Esophagus muscularis mucosa (tissue), 4 donors: ENCODE data around the gene SPACA7. TPM values are rescaled to one million over a fixed set of nuclear protein-coding genes. Genes with fewer than 3 reads are reported as not detected.

Source experiments
- DNase-seq: peaks from one replicate; pipeline ENCODE4 v3.0.0-alpha.2; 2017; ENCODE audit errors: extremely low spot score
- H3K27ac ChIP-seq, 4 donors: fragments of 200-600 bp; sonication (generic); replicated peaks in 1 of 4; 1 replicate in 3 of 4; 2 replicates in 1 of 4; pipeline ENCODE4 v1.5.1; 2016 to 2019; ENCODE audit warnings: mild to moderate bottlenecking in 1 of 4
- H3K27me3 ChIP-seq, 4 donors: fragments of 200-600 bp; sonication (generic); one replicate each; pipeline versions ENCODE4 v1.5.1 to v1.6.0; 2016 to 2019
- H3K36me3 ChIP-seq, 4 donors: fragments of 200-600 bp; sonication (generic); one replicate each; pipeline ENCODE4 v1.5.1; 2016 to 2019
- H3K4me1 ChIP-seq, 4 donors: fragments of 200-600 bp; sonication (generic); one replicate each; pipeline ENCODE4 v1.5.1; 2016 to 2019
- H3K4me3 ChIP-seq, 4 donors: fragments of 200-600 bp; sonication (generic); 1 replicate in 2 of 4; 2 replicates in 2 of 4; pipeline ENCODE4 v1.5.1; 2016 to 2019; ENCODE audit warnings: mild to moderate bottlenecking in 4 of 4, moderate library complexity in 1 of 4
- H3K9me3 ChIP-seq, 4 donors: fragments of 200-600 bp; sonication (generic); 1 replicate in 3 of 4; 2 replicates in 1 of 4; pipeline ENCODE4 v1.5.1; 2016 to 2019
- CTCF ChIP-seq, 3 experiments: fragments of 200-600 bp in 2 of 3; fragments of 450-650 bp in 1 of 3; sonication (generic) in 2 of 3; IDR thresholded peaks; one replicate each; pipeline ENCODE4 v1.5.1; 2017 to 2019; ENCODE audit warnings: antibody characterized with exemption in 3 of 3, mild to moderate bottlenecking in 2 of 3, moderate library complexity in 1 of 3
- EP300 ChIP-seq: sonication (generic); formaldehyde crosslinking; IDR thresholded peaks from one replicate; pipeline ENCODE4 v1.6.1; 2017; ENCODE audit warnings: antibody characterized with exemption
- POLR2A ChIP-seq: fragments of 450-650 bp; IDR thresholded peaks from one replicate; pipeline ENCODE4 v1.6.1; 2017; ENCODE audit warnings: antibody characterized with exemption, moderate library complexity, mild to moderate bottlenecking, low read depth
- POLR2AphosphoS5 ChIP-seq, 2 donors: sonication (generic); formaldehyde crosslinking; IDR thresholded peaks; one replicate each; pipeline ENCODE4 v1.6.1; 2017; ENCODE audit warnings: antibody characterized with exemption in 2 of 2
- WGBS: methylation state at CpG from one replicate; pipeline ENCODE4 v1.1.5; 2018; 5-methylcytosine and 5-hydroxymethylcytosine counted together
- intact Hi-C: fragments of 100-400 bp; cut with DNase I; formaldehyde crosslinking; loops from one replicate; pipeline ENCODE4 v1.15.1; 2023
- total RNA-seq, 4 donors: library from RNA; depleted of rRNA; stranded (reverse); fragments of >200 nt; gene quantifications; one replicate each; pipeline versions ENCODE4 v1.1.0 to v1.2.1, GENCODE V29; 2016

Gene SPACA7
- not detected for total RNA-seq

GRCh38 chr13:112376050-112376681 lies at the start of gene SPACA7:
Gene SPACA7, plus strand, starts transcription at chr13:112376355. Its CDS starts 31 bp downstream, at chr13:112376386.
- peaks cover 0 to 2% (median 0%) of the 10 kb centered on the region in 4 donors for H3K9me3 ChIP-seq
- H3K4me1 ChIP-seq = no peaks in the 10 kb centered on the region
- intact Hi-C loops = no loop called here
- H3K27ac ChIP-seq = no peak within 1 kb of the TSS
- H3K36me3 ChIP-seq = no peaks in the 10 kb centered on the region
- TF ChIP-seq CTCF (IDR thresholded peaks at IDR 0.05) (no peak), POLR2AphosphoS5 (IDR thresholded peaks at IDR 0.05) (no peak), POLR2A (no peak)
- DNase-seq = peak; percentile 85
- no peak within 1 kb of the TSS for H3K4me3 ChIP-seq
- WGBS = 84% methylated on average over 6 of the region's 8 CpGs
- H3K27me3 ChIP-seq = no peaks in the 10 kb centered on the region

- H3K4me1 ChIP-seq = peaks cover 5 to 21% (median 18%) of the 10 kb centered on the region in 4 donors
- no peak overlapping the region for H3K27ac ChIP-seq
- no peak for DNase-seq
- H3K9me3 ChIP-seq = no peaks in the 10 kb centered on the region
- intact Hi-C loops = no loop called here
- no peak overlapping the region for H3K4me3 ChIP-seq
- H3K36me3 ChIP-seq = no peaks in the 10 kb centered on the region
- 87% methylated on average over 15 of the region's 17 CpGs for WGBS
- H3K27me3 ChIP-seq = peaks cover 0 to 36% (median 10%) of the 10 kb centered on the region in 4 donors
- TF ChIP-seq POLR2AphosphoS5 (IDR thresholded peaks at IDR 0.05) (no peak), POLR2A (no peak), EP300 (no peak), CTCF (IDR thresholded peaks at IDR 0.05) (no peak)
Measured at GRCh38 chr13:112326821-112327370, 49.3 kb upstream of the SPACA7 start.

- Histone ChIP-seq H3K4me1 (peaks cover 5 to 21% (median 18%) of the 10 kb centered on the region in 4 donors), H3K27me3 (peaks cover 0 to 55% (median 18%) of the 10 kb centered on the region in 4 donors), H3K27ac (no peak overlapping the region), H3K9me3 (no peaks in the 10 kb centered on the region), H3K4me3 (no peak overlapping the region), H3K36me3 (no peaks in the 10 kb centered on the region)
- intact Hi-C loops = no loop called here
- DNase-seq = no peak
- WGBS = 88% methylated on average over 7 of the region's 7 CpGs
- TF ChIP-seq EP300 (no peak), POLR2AphosphoS5 (IDR thresholded peaks at IDR 0.05) (no peak), CTCF (IDR thresholded peaks at IDR 0.05) (no peak), POLR2A (no peak)
Measured at GRCh38 chr13:112328936-112329335, 47.2 kb upstream of the SPACA7 start.

- Histone ChIP-seq H3K4me1 (peaks cover 5 to 21% (median 18%) of the 10 kb centered on the region in 4 donors), H3K27me3 (peaks cover 0 to 58% (median 18%) of the 10 kb centered on the region in 4 donors), H3K36me3 (no peaks in the 10 kb centered on the region), H3K4me3 (no peak overlapping the region), H3K9me3 (no peaks in the 10 kb centered on the region), H3K27ac (no peak overlapping the region)
- intact Hi-C loops = no loop called here
- WGBS = 73% methylated on average over 6 of the region's 6 CpGs
- DNase-seq = no peak
- TF ChIP-seq POLR2A (no peak), CTCF (IDR thresholded peaks at IDR 0.05) (no peak), POLR2AphosphoS5 (IDR thresholded peaks at IDR 0.05) (no peak), EP300 (no peak)
Measured at GRCh38 chr13:112329376-112329775, 46.8 kb upstream of the SPACA7 start.
